GM23338 (cell line): ENCODE data around the gene NOS2. TPM values are rescaled to one million over a fixed set of nuclear protein-coding genes. Genes with fewer than 3 reads are reported as not detected.
"Not testable (repeated sequence)": the region's sequence is repeated elsewhere in the genome, so short reads cannot be mapped to it uniquely, and the experiment has no call there.

Experiments
- ATAC-seq: fragments of 200-7000 bp; cut with Tn5 transposase; 3 replicates; pipeline ENCODE4 v1.9.1; 2020
- DNase-seq: peaks from one replicate; pipeline ENCODE4 v3.0.0-alpha.2; 2015; ENCODE audit warnings: low spot score
- H2AFZ ChIP-seq: fragments of 200-600 bp; sonication (generic); 2 replicates; pipeline ENCODE4 v1.8.0; 2016; ENCODE audit warnings: antibody characterized with exemption, mild to moderate bottlenecking, moderate library complexity
- H3F3A ChIP-seq: fragments of 200-600 bp; sonication (generic); replicated peaks from 2 replicates; pipeline ENCODE4 v1.8.0; 2017; ENCODE audit warnings: antibody characterized with exemption, mixed run types, low read depth
- H3K27ac ChIP-seq: fragments of 200-600 bp; sonication (generic); 2 replicates; pipeline ENCODE4 v1.6.1; 2016; ENCODE audit warnings: low read depth
- H3K27me3 ChIP-seq: fragments of 200-600 bp; sonication (generic); 2 replicates; pipeline ENCODE4 v1.8.0; 2016; ENCODE audit warnings: mild to moderate bottlenecking, mixed run types, moderate library complexity; ENCODE audit not compliant: insufficient read depth
- H3K36me3 ChIP-seq: fragments of 200-600 bp; sonication (generic); 2 replicates; pipeline ENCODE4 v1.8.0; 2016; ENCODE audit warnings: mild to moderate bottlenecking; ENCODE audit not compliant: insufficient read depth
- H3K4me1 ChIP-seq: fragments of 200-600 bp; sonication (generic); 2 replicates; pipeline ENCODE4 v1.8.0; 2016; ENCODE audit warnings: mild to moderate bottlenecking, moderate library complexity; ENCODE audit not compliant: insufficient read depth
- H3K4me2 ChIP-seq: fragments of 200-600 bp; sonication (generic); 2 replicates; pipeline ENCODE4 v1.7.1; 2017; ENCODE audit warnings: mixed run types
- H3K4me3 ChIP-seq: fragments of 200-600 bp; sonication (generic); 2 replicates; pipeline ENCODE4 v1.6.1; 2016; ENCODE audit warnings: mixed run types
- H3K79me2 ChIP-seq: fragments of 200-600 bp; sonication (generic); replicated peaks from 2 replicates; pipeline ENCODE4 v1.8.0; 2017; ENCODE audit warnings: mild to moderate bottlenecking; ENCODE audit not compliant: insufficient read depth
- H3K9me2 ChIP-seq: fragments of 200-600 bp; sonication (generic); 2 replicates; pipeline ENCODE4 v1.8.0; 2017; ENCODE audit not compliant: insufficient read depth
- H4K20me1 ChIP-seq: fragments of 200-600 bp; sonication (generic); replicated peaks from 2 replicates; pipeline ENCODE4 v1.8.0; 2017; ENCODE audit warnings: mild to moderate bottlenecking; ENCODE audit not compliant: insufficient read depth
- H3K27ac Mint-ChIP-seq: 2 replicates; pipeline ENCODE4 v1.8.0; 2020; ENCODE audit warnings: inconsistent platforms, mild to moderate bottlenecking, moderate library complexity, mixed read lengths
- H3K27me3 Mint-ChIP-seq: 3 replicates; pipeline ENCODE4 v1.8.0; 2022; ENCODE audit warnings: low read depth, mild to moderate bottlenecking, moderate library complexity, mixed read lengths, inconsistent platforms; ENCODE audit not compliant: insufficient read depth, poor library complexity
- H3K36me3 Mint-ChIP-seq: 3 replicates; pipeline ENCODE4 v1.8.0; 2021; ENCODE audit warnings: low read depth, mild to moderate bottlenecking, inconsistent platforms, moderate library complexity, mixed read lengths
- H3K4me1 Mint-ChIP-seq: 3 replicates; pipeline ENCODE4 v1.8.0; 2020; ENCODE audit warnings: mild to moderate bottlenecking, inconsistent platforms, mixed read lengths
- H3K4me3 Mint-ChIP-seq: 3 replicates; pipeline ENCODE4 v1.8.0; 2021; ENCODE audit warnings: moderate library complexity, mild to moderate bottlenecking, inconsistent platforms, mixed read lengths
- H3K9me3 Mint-ChIP-seq: 3 replicates; pipeline ENCODE4 v1.8.0; 2020; ENCODE audit warnings: moderate library complexity, mild to moderate bottlenecking, inconsistent platforms, mixed read lengths
- CREB1 ChIP-seq: fragments of 250-450 bp; sonication (Bioruptor Pico); IDR thresholded peaks from 2 replicates; pipeline ENCODE4 v1.5.0; 2020; ENCODE audit warnings: low read depth, mild to moderate bottlenecking, moderate library complexity
- EZH2phosphoT487 ChIP-seq: fragments of 200-600 bp; sonication (generic); IDR thresholded peaks from one replicate; pipeline ENCODE4 v1.8.1; 2018; ENCODE audit warnings: antibody characterized with exemption; ENCODE audit not compliant: unreplicated experiment
- POLR2AphosphoS5 ChIP-seq: IDR thresholded peaks from 2 replicates; pipeline ENCODE4 v1.6.1; 2016; ENCODE audit warnings: antibody characterized with exemption, low read depth
- STAT1 ChIP-seq: IDR thresholded peaks from one replicate; pipeline ENCODE4 v1.6.1; 2016; ENCODE audit warnings: antibody characterized with exemption; ENCODE audit not compliant: unreplicated experiment
- polyA plus RNA-seq: library from polyadenylated mRNA; unstranded; fragments of >200 nt; fragmentation: Nextera tagmentation; extraction: Ambion mirVana; gene quantifications from 2 replicates; pipeline ENCODE4 v1.2.1, GENCODE V29; 2016
- total RNA-seq: library from RNA; depleted of rRNA; stranded (reverse); fragments of >200 nt; shearing (Covaris generic); gene quantifications from 2 replicates; pipeline ENCODE4 v1.2.3, GENCODE V29; 2014
- TF ChIP-seq, protein P1 (sequence below), 2 experiments: fragments of 200-600 bp in 1 of 2; sonication (generic) in 1 of 2; conservative IDR thresholded peaks; 2 replicates each; pipeline versions ENCODE4 v1.5.1 to v1.6.1; 2016 to 2017; ENCODE audit warnings: antibody characterized with exemption in 2 of 2, low read depth in 2 of 2, mild to moderate bottlenecking in 2 of 2, moderate library complexity in 1 of 2
- TF ChIP-seq, protein P2 (sequence below): IDR thresholded peaks from one replicate; pipeline ENCODE4 v1.6.1; 2018; ENCODE audit warnings: antibody characterized with exemption; ENCODE audit not compliant: unreplicated experiment

Gene NOS2
- total and polyA plus RNA-seq, 2 experiments from 2014 or later, result 0.44 to 2.7 TPM

DNA sequence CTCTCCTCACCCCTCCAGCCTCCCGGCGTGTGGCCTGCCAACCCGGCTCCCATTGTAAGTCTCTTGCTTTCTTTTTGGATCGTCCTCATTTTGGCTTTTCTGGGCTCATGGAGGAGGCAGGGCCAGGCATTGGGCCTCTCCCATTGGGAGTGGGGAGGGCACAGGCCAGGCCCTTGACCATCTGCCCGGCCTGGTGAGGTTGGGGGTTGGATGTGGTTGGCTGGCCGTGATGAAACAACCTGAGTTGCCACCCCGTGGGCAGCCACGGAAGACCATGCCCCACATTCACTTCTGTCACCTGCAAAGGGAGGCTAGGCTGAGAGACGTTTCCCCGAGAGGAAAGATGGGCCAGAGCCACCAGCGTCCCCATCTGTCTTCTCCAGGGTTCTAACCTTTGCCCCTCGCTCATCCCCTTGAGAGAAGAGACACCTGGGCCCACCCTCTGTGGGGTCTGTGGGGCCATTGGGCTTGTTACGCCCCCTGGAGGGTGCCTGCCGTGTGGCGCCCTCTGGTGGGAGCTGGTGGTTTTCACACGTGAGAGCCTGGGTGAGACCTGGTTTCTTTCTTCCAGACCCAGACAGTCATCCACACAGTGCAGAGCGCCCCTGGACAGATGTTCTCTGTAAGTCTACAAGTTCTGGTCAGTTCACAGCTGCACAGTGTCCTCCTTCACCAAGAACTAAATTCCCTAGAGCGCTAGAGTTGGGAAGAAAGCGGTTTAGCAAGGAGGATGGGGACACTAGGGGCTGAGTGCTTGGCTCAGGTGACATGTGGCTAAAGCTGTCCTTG is 47.3 kb downstream of the NOS2 start:
- H3K27ac ChIP-seq, H3K79me2 ChIP-seq, H4K20me1 ChIP-seq, H3K9me3 Mint-ChIP-seq, H3K27me3 ChIP-seq, H3K4me1 ChIP-seq, H3K36me3 ChIP-seq, H3K4me3 Mint-ChIP-seq, H3K27ac Mint-ChIP-seq, H2AFZ ChIP-seq, H3K4me1 Mint-ChIP-seq, H3K36me3 Mint-ChIP-seq, H3K9me2 ChIP-seq, H3K4me2 ChIP-seq, DNase-seq, H3F3A ChIP-seq, H3K4me3 ChIP-seq: not testable (repeated sequence)
- TF ChIP-seq, protein P1, sequence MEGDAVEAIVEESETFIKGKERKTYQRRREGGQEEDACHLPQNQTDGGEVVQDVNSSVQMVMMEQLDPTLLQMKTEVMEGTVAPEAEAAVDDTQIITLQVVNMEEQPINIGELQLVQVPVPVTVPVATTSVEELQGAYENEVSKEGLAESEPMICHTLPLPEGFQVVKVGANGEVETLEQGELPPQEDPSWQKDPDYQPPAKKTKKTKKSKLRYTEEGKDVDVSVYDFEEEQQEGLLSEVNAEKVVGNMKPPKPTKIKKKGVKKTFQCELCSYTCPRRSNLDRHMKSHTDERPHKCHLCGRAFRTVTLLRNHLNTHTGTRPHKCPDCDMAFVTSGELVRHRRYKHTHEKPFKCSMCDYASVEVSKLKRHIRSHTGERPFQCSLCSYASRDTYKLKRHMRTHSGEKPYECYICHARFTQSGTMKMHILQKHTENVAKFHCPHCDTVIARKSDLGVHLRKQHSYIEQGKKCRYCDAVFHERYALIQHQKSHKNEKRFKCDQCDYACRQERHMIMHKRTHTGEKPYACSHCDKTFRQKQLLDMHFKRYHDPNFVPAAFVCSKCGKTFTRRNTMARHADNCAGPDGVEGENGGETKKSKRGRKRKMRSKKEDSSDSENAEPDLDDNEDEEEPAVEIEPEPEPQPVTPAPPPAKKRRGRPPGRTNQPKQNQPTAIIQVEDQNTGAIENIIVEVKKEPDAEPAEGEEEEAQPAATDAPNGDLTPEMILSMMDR (conservative IDR thresholded peaks at IDR 0.05; ENCODE audit: low read depth in 2 of 2), result peak in 1 of 2 experiments; percentile 28; a peak in 2 of 4 replicates
- peak; percentile 80 for ATAC-seq
- H3K27me3 Mint-ChIP-seq, result peaks cover 12% of the 10 kb centered on the region

DNA sequence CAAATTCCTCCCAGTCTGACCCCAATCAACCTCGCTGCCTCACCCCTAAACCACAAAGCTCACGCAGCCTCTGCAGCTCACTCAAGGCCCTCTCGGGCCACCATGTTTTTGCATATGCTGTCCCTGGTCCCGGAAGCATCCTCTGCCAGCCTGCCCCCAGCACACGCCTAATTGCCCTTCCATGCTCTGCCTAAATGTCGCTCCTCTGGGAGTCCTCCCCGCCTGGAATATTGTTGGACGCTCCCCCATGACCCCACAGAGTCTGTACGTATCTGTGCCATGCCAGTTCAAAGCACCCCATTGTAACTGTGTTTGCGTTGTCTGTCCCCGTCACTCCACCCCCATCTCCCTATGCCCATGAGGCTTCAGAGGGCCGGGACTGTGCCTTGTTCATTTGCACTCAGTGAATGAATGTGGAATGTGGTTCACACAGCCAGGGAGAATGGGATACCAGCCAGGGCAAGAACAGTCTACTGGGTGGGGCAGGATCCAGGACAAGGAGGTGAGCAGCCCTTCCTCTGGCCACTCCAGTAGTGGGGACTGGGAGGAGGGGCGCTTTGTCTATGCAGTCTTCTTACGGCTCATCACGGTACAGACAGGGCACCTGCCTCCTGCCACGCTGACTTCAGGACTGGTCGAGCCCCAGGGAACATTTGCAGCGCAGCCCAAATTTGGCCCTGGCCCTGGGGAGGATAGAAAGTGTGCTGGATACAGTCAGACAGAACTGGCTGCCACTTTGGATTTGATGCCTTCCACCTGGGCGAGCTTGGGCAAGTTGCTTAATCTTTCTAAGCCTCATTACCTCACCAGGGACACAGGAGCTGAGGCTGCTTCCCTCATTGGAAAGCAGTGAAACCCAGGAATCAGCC is 48.5 kb downstream of the NOS2 start:
- no peak overlapping the region for H3K4me3 Mint-ChIP-seq
- H3K27ac ChIP-seq, result no peak overlapping the region
- H3K27me3 ChIP-seq, result no peaks in the 10 kb centered on the region
- H4K20me1 ChIP-seq, result no peaks in the 10 kb centered on the region
- H3K4me1 ChIP-seq, result no peaks in the 10 kb centered on the region
- H3K9me2 ChIP-seq, result no peaks in the 10 kb centered on the region
- H3K4me1 Mint-ChIP-seq, result peaks cover 11% of the 10 kb centered on the region
- peaks cover 13% of the 10 kb centered on the region for H3K27me3 Mint-ChIP-seq
- no peak overlapping the region for H2AFZ ChIP-seq
- no peaks in the 10 kb centered on the region for H3K79me2 ChIP-seq
- no peak overlapping the region for H3K27ac Mint-ChIP-seq
- DNase-seq, result no peak
- peaks cover 3% of the 10 kb centered on the region; the same call in 2 of the 3 replicates for H3K9me3 Mint-ChIP-seq
- no peaks in the 10 kb centered on the region for H3K36me3 Mint-ChIP-seq
- no peak overlapping the region for H3K4me3 ChIP-seq
- no peaks in the 10 kb centered on the region for H3F3A ChIP-seq
- no peaks in the 10 kb centered on the region for H3K36me3 ChIP-seq
- H3K4me2 ChIP-seq, result no peak overlapping the region
- ATAC-seq, result no peak
- TF ChIP-seq EZH2phosphoT487 (no peak), STAT1 (no peak), CREB1 (CRISPR knock-in tag) (no peak), POLR2AphosphoS5 (no peak)
- TF ChIP-seq, protein P1 (conservative IDR thresholded peaks at IDR 0.05; ENCODE audit: low read depth in 2 of 2), result no peak
- TF ChIP-seq, protein P2, sequence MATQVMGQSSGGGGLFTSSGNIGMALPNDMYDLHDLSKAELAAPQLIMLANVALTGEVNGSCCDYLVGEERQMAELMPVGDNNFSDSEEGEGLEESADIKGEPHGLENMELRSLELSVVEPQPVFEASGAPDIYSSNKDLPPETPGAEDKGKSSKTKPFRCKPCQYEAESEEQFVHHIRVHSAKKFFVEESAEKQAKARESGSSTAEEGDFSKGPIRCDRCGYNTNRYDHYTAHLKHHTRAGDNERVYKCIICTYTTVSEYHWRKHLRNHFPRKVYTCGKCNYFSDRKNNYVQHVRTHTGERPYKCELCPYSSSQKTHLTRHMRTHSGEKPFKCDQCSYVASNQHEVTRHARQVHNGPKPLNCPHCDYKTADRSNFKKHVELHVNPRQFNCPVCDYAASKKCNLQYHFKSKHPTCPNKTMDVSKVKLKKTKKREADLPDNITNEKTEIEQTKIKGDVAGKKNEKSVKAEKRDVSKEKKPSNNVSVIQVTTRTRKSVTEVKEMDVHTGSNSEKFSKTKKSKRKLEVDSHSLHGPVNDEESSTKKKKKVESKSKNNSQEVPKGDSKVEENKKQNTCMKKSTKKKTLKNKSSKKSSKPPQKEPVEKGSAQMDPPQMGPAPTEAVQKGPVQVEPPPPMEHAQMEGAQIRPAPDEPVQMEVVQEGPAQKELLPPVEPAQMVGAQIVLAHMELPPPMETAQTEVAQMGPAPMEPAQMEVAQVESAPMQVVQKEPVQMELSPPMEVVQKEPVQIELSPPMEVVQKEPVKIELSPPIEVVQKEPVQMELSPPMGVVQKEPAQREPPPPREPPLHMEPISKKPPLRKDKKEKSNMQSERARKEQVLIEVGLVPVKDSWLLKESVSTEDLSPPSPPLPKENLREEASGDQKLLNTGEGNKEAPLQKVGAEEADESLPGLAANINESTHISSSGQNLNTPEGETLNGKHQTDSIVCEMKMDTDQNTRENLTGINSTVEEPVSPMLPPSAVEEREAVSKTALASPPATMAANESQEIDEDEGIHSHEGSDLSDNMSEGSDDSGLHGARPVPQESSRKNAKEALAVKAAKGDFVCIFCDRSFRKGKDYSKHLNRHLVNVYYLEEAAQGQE, result no peak
